Measurements from ENCODE around the gene CGNL1. TPM values are rescaled to one million over a fixed set of nuclear protein-coding genes. Genes with fewer than 3 reads are reported as not detected.

Gene CGNL1
- total RNA-seq, 4 donors from 2014 or later: 5.7 to 22.9 (median 14.5) TPM

DNA sequence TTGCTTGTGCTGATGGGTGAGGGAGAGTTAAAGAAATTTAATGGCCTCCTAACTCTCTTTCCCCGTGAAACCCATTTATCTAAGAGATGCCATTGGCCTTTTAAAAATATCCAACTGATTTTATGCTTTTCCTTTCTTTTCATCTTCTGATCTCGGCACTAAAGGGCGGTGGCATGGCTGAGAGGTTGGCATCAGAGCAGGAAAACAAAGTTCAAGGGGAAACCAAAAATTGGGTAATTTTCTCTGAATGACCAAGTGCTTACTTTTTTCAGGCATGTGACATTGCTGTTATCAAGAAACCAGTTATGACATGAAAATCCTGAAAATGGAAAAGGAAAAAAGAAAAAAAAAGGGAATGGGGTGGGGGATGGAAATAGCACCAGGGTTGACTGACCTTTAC, 3.2 kb downstream of the CGNL1 start:
- no peak for DNase-seq (ENCODE audit: low spot score in 2 of 2)
- WGBS, 2 donors: 68 to 69% methylated on average over 3 of the region's 3 CpGs
- intact Hi-C loops (cut with DNase I; ENCODE audit: low total_unique reads): no loop called here
- H3K4me3 ChIP-seq (ENCODE audit: low read depth, poor library complexity, severe bottlenecking): no peak overlapping the region
- TF ChIP-seq POLR2A (IDR thresholded peaks at IDR 0.05): no peak

DNA sequence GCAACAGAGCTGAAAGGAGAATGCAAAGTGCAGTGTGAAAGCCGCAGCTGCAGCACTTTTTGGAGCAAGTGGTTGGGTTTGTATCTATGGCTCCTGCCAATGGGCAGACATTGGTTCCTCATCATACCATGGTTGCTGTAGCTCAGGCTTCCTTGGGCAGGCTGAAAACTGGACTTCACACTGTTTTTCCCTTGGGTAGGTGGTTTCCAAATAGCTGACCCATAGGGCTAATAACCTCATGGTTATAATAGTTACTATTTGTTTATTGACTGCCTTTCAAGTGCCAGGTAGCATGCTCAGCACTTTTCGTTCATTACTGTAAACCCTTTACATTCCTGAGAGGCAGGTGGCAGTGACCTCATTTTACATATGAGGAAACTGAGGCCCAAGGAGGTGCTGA, 4.5 kb downstream of the CGNL1 start:
- no peak for DNase-seq (ENCODE audit: low spot score in 2 of 2)
- no peak overlapping the region for H3K4me3 ChIP-seq (ENCODE audit: low read depth, poor library complexity, severe bottlenecking)
- intact Hi-C loops (cut with DNase I; ENCODE audit: low total_unique reads): no loop called here
- WGBS, 2 donors: 88 to 91% methylated on average over 2 of the region's 2 CpGs
- no peak for TF ChIP-seq POLR2A (IDR thresholded peaks at IDR 0.05)
- TF ChIP-seq, protein P1, sequence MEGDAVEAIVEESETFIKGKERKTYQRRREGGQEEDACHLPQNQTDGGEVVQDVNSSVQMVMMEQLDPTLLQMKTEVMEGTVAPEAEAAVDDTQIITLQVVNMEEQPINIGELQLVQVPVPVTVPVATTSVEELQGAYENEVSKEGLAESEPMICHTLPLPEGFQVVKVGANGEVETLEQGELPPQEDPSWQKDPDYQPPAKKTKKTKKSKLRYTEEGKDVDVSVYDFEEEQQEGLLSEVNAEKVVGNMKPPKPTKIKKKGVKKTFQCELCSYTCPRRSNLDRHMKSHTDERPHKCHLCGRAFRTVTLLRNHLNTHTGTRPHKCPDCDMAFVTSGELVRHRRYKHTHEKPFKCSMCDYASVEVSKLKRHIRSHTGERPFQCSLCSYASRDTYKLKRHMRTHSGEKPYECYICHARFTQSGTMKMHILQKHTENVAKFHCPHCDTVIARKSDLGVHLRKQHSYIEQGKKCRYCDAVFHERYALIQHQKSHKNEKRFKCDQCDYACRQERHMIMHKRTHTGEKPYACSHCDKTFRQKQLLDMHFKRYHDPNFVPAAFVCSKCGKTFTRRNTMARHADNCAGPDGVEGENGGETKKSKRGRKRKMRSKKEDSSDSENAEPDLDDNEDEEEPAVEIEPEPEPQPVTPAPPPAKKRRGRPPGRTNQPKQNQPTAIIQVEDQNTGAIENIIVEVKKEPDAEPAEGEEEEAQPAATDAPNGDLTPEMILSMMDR (IDR thresholded peaks at IDR 0.05): no peak

DNA sequence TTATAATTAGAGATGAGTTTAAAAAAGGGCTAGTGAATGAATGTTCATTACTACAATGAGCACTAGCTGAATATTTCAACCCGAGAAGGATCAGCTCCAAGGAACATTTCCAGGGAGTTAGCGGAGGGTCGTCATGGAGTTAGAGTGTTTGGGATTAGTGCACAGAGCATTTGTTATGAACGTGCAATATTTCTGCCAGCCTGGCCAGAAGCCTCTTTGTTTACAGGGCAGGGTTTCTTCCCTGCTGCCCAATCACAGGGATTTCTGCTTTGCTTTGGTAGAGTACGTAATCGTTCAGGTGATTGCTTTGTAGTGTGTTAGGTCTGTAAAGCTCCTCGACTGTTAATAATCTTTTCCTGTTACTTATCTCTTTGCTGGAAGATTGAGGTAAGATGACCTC, 5.9 kb downstream of the CGNL1 start:
- TF ChIP-seq, protein P1 (IDR thresholded peaks at IDR 0.05): no peak
- no peak for TF ChIP-seq POLR2A (IDR thresholded peaks at IDR 0.05)
- 50% methylated on average over 7 of the region's 7 CpGs for WGBS, 2 donors
- intact Hi-C loops (cut with DNase I; ENCODE audit: low total_unique reads): no loop called here
- no peak overlapping the region for H3K4me3 ChIP-seq (ENCODE audit: low read depth, poor library complexity, severe bottlenecking)
- no peak for DNase-seq (ENCODE audit: low spot score in 2 of 2)

DNA sequence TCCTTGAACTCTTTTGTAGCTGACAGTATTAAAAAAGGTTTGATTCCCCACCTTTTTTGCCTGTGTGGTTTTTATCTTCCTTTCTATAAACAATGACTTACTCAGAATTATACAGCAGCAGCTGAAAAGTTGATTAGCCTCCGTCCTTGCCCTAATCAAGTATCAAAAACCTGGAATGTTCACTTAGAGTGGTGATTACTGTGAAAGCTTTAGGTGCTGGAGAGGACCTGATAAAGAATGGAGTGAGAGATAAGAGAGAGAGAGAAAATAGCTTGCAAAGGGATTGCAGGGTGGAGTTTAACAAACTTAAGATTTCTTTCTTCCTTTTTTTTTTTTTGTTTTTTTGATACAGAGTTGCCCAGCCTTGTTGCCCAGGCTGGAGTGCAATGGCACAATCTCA, 6.7 kb downstream of the CGNL1 start:
- 76 to 88% methylated on average over 1 of the region's 1 CpG for WGBS, 2 donors
- no peak for DNase-seq (ENCODE audit: low spot score in 2 of 2)
- H3K4me3 ChIP-seq (ENCODE audit: low read depth, poor library complexity, severe bottlenecking): no peak overlapping the region
- intact Hi-C loops (cut with DNase I; ENCODE audit: low total_unique reads): no loop called here
- TF ChIP-seq POLR2A (IDR thresholded peaks at IDR 0.05): no peak
- TF ChIP-seq, protein P1 (IDR thresholded peaks at IDR 0.05): no peak

DNA sequence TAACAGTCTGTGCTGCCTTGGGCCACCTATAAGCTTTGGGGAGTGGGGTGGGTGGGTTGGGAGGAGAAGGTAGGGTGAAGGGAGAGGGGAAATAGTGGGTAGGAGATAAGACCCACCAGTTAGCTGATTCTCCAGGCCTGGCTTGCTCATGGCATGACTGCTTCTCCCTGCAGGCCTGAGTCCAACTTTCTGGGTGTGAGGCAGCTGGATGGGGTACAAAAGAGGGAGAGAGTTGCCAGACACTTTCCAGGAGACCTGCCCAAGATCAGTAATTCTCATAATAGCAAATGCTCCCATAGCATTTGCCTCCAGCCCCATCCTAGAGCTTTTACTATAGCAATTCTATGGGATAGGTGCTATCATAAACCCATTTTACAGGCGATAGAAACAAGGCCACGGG, 7.7 kb downstream of the CGNL1 start:
- peak in 1 of 2 donors; percentile 79 for DNase-seq (ENCODE audit: low spot score in 2 of 2)
- intact Hi-C loops (cut with DNase I; ENCODE audit: low total_unique reads): no loop called here

DNA sequence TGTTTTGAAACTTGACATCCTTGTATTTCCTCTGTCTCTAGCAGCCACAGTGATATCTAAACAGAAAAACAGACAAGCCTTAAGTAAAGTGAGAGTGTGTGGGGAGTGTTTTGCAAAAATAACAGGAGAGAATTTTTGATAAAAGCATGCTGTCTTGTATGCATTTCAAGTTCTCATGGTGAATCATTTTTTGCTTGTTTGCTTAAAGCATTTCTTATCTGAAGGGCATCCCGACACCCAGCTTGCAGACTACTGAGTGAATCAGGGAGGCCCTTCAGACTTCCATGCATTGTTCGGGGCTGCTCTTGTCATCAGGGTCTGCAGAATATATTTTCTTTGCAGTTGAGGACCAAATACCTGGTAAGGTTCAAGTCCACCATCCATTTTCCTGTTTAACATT, 8.5 kb downstream of the CGNL1 start:
- 75 to 81% methylated on average over 2 of the region's 2 CpGs for WGBS, 2 donors
- intact Hi-C loops (cut with DNase I; ENCODE audit: low total_unique reads): no loop called here
- DNase-seq (ENCODE audit: low spot score in 2 of 2): no peak
- no peak overlapping the region for H3K4me3 ChIP-seq (ENCODE audit: low read depth, poor library complexity, severe bottlenecking)
- no peak for TF ChIP-seq POLR2A (IDR thresholded peaks at IDR 0.05)
- TF ChIP-seq, protein P1 (IDR thresholded peaks at IDR 0.05): no peak

More for the DNA sequence above, 7.7 kb downstream of the CGNL1 start:
- TF ChIP-seq, protein P1 (IDR thresholded peaks at IDR 0.05): no peak
- no peak for TF ChIP-seq POLR2A (IDR thresholded peaks at IDR 0.05)
- WGBS, 2 donors: 82 to 86% methylated on average over 2 of the region's 2 CpGs
- H3K4me3 ChIP-seq (ENCODE audit: low read depth, poor library complexity, severe bottlenecking): no peak overlapping the region

All from lower leg skin (tissue), 4 donors.